Stimulated activated CD8-positive, alpha-beta memory T cell treated with anti-CD3 and anti-CD28 coated beads, Interleukin-15, amount 100 ng/mL, for 48 hours (primary cell): ENCODE measurements around the gene RASA3.

Source experiments
- DNase-seq, 2 donors: peaks; one replicate each; pipeline ENCODE4 v3.0.0-alpha.2; 2020; ENCODE audit warnings: low read depth in 2 of 2

RASA3 gene

GRCh38 chr13:113969311-113969972 is 163.0 kb downstream of the RASA3 start:
- no peak for DNase-seq

- DNase-seq: no peak
Observed at GRCh38 chr13:113968463-113969310, 163.7 kb downstream of the RASA3 start.

GRCh38 chr13:113967729-113968462 is 164.5 kb downstream of the RASA3 start:
- no peak for DNase-seq

- no peak for DNase-seq
Observed at GRCh38 chr13:113967206-113967720, 165.2 kb downstream of the RASA3 start.

DNA sequence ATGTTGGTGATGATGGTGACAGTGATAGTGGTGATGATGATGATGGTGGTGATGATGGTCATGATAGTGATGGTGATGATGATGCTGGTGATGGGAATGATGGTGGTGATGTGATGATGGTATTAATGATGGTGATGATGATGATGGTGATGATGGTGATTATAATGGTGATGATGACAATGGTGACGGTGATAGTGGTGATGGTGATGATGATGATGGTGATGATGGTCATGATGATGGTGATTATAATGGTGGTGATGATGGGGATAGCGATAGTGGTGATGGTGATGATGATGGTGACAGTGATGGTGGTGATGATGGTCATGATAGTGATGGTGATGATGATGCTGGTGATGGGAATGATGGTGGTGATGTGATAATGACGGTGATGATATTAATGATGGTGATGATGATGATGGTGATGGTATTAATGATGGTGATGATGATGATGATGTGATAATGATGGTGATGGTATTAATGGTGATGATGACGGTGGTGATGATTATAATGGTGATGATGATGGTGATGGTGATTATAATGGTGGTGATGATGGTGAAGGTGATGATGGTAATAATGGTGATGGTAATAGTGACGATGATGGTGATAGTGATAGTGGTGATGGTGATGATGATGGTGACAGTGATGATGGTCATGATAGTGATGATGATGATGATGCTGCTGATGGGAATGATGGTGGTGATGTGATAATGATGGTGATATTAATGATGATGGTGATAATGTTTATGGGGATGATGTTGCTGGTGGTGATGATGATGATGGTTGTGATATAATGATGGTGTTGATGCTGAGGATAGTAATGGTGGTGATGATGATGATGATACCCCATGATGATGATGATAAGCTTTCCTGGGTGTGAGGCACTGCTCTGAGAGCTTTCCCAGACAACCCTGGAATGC is 166.2 kb downstream of the RASA3 start:
- DNase-seq: no peak

- no peak for DNase-seq
Observed at GRCh38 chr13:113965383-113965874, 167.0 kb downstream of the RASA3 start.

- DNase-seq: no peak
Observed at GRCh38 chr13:113964251-113964995, 168.0 kb downstream of the RASA3 start.

DNA sequence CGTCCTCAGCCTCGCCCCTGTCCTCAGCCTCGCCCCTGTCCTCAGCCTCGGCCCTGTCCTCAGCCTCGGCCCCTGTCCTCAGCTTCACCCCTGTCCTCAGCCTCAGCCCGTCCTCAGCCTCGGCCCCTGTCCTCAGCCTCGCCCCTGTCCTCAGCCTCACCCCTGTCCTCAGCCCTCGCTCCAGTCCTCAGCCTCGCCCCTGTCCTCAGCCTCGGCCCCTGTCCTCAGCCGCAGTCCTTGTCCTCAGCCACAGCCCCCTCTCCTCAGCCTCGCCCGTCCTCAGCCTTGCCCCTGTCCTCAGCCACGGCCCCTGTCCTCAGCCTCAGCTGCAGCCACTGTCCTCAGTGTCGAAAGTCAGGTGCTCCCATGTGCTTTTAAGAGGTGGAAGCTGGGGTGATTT is 169.0 kb downstream of the RASA3 start:
- DNase-seq: no peak

DNA sequence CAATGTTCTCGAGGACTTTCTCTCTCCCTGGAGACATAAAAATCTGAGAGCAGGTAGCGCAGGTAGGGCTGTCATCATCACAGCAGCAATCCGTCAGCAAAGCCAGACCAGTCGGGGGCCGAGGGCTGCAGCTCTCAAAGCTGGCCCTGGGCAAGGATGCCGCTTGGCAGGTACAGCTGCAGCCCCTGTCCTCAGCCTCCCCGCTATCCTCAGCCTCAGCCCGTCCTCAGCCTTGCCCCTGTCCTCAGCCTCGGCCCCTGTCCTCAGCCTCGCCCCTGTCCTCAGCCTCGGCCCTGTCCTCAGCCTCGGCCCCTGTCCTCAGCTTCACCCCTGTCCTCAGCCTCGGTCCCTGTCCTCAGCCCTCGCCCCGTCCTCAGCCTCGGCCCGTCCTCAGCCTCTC is 169.4 kb downstream of the RASA3 start:
- DNase-seq: no peak

DNA sequence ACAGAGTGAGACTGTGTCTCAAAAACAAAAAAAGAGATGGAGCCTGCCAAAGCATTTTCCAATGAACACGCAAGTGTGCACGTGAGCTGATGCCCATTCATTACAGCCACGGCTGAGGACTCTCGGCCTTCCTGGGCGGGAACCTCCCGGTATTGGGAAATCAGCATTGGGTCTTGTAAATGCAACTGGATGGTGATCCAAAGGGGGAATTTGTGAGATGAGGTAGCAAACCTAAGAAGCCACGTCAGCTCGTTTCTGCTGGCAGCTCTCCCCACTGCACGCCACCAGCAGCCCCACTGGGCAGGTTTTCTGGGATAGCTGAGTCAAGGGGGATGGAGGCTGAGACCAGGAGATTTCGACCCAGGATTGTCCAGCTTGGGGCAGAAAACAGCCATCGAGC is 170.0 kb downstream of the RASA3 start:
- DNase-seq: no peak

DNA sequence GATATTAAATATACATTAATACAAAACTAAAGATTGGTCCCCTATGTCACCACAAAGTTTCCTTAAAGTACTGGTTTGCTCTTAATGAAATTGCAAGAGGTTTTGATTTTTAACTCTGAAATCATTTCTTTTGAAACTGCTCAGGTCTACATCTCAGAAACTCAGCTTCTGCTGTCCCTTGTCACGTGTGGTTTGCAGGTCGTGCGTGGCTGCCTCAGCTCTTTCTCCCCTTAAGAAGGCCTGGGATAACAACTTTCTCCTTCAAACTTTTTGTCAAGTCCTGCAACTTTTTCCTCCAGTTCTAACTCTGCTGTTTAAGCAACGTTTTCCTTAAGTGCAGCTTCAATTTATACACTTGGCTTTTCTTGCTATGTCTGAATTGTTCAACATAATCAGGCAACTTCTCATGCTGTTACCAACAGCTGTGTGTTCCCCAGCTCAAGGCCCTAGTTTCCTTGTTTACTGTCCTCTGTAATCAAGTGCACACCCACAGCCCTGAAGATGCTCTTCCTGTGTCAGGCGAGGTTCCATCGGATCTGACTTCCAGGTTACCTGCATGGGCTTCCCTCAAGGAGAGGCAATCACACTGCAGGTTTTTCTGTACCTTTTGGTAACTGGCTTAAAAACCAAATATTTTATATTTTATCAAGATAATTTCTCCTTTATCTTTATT is 172.0 kb downstream of the RASA3 start:
- no peak for DNase-seq

GRCh38 chr13:113959198-113959597 is 173.2 kb downstream of the RASA3 start:
- no peak for DNase-seq

DNA sequence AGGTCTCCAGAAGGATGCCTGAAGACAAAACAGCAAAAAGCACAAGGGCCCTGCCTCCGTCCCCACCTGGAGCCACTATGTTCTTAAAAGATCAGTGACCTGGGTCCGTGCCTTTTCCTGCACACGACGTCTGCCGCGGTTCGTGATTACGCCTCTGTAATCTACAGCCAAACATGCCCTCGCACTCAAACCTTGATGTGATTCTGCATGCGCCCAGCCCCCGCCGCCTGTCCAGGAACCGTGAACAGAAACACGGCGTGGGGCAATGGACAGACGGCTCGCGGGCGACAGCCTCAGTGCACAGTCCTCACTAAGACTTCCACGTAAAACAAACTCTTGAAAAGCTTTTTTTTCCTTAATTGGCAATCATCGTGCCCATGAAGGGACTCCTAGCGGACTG is 174.1 kb downstream of the RASA3 start:
- no peak for DNase-seq

DNA sequence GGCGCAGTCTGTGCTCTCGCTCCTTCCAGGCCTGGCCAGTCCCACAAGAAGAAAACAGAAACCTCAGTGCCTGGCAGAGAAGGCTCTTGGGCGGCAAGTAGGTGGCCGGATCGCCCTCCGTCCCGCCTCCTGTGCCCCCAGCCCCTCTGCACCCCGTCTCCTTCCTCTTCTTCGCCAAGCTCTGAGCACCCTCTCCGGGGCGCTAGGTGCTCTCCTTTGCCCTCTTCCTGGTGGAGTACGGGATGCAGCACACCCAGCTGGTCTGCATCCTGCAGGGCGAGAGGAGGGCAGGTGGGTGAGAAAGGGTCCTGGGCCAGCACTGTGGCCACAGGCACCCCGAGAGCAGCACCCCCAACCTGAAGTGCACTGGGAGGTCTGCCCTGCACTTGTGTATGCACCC is 175.9 kb downstream of the RASA3 start:
- DNase-seq: no peak

DNA sequence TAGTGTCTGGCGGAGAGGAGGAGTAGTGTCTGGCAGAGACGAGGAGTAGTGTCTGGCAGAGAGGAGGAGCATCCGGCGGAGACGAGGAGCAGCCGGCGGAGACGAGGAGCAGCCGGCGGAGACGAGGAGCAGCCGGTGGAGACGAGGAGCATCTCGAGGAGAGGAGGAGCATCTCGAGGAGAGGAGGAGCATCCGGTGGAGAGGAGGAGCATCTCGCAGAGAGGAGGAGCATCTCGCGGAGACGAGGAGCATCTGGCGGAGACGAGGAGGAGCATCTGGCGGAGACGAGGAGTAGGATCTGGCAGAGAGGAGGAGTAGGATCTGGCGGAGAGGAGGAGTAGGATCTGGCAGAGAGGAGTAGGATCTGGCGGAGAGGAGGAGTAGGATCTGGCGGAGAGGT is 176.7 kb downstream of the RASA3 start:
- no peak for DNase-seq

- DNase-seq: no peak
Observed at GRCh38 chr13:113955235-113955634, 177.2 kb downstream of the RASA3 start.

DNA sequence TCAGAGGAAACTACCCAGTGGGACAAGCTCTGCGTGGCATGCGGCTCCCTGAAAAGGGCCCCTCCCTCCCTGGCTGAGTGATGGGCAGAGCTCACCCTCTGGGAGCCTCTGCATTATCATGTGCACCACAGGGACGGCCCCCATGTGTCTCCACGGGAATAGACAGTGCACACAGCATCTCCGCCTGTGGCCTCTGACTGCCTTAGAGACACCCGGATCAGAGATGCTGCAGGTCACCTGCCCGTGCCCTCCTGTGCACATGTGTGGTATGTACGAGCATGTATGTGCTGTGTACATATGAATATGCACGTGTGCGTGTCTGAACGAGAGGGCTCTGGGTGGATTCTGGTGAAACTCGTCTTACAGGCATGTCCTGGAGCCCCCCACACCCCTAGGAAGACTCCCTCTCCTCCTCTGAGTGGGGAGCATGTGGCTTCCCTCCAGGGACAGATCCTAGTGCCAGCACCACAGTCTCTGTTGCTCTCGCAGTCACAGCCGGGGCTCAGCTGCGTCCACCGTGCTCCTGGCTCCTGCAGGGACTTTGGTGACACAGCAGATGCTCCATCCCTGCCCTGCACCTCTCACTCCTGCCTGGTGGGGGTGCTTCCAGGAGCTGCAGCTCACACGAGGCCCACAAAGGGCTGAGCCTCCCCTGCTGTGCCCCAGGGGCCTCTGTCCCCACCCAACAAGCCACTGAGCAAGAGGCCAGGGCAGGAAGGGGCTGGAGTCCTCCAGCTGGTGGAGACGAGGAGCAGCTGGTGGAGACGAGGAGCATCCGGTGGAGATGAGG is 178.2 kb downstream of the RASA3 start:
- DNase-seq: no peak

GRCh38 chr13:113953561-113953960 is 178.9 kb downstream of the RASA3 start:
- no peak for DNase-seq

DNA sequence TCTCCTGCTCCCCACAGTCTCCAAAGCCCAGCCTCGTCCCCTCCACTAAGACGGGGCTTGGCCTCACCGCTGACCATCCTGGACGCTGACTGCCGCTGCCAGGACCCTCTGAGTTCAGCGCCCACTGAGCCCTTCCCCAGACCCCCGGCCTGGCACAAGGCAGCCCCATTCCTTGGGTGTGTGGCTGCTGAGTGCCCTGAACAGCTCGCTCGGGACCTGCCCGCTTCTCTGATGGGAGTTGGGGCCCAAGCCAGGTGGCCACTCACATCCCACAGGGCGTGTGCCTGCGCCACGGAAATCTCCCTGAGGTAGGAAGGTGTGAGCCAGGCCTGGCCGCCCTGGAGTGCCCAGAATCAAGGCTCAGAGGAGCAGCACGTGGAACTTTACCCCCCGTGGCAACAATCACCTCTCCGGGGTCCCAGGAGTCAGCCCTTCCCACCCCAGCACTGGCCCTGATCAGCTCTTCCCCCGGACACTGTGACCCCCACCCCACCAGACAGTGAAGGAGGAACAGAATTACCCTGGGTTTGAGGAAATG is 179.4 kb downstream of the RASA3 start:
- no peak for DNase-seq
